LNCaP clone FGC (cell line): ENCODE data around the gene MSRB1.

Source experiments
- DNase-seq: peaks from one replicate; pipeline ENCODE4 v3.0.0-alpha.2; 2011; ENCODE audit warnings: low read depth
- H3K4me3 ChIP-seq: 2 replicates; pipeline ENCODE4 v1.5.1; 2011; ENCODE audit warnings: mild to moderate bottlenecking, low read depth, low read length, control low read depth
- TF ChIP-seq, protein P1 (sequence below): IDR thresholded peaks from 2 replicates; pipeline ENCODE4 v1.5.1; 2012; ENCODE audit warnings: mild to moderate bottlenecking; ENCODE audit not compliant: control insufficient read depth, insufficient read depth; ENCODE audit errors: extremely low read depth

The MSRB1 gene

GRCh38 chr16:1946495-1947368 is 3.7 kb upstream of the MSRB1 start:
- no peak for DNase-seq
- TF ChIP-seq, protein P1, sequence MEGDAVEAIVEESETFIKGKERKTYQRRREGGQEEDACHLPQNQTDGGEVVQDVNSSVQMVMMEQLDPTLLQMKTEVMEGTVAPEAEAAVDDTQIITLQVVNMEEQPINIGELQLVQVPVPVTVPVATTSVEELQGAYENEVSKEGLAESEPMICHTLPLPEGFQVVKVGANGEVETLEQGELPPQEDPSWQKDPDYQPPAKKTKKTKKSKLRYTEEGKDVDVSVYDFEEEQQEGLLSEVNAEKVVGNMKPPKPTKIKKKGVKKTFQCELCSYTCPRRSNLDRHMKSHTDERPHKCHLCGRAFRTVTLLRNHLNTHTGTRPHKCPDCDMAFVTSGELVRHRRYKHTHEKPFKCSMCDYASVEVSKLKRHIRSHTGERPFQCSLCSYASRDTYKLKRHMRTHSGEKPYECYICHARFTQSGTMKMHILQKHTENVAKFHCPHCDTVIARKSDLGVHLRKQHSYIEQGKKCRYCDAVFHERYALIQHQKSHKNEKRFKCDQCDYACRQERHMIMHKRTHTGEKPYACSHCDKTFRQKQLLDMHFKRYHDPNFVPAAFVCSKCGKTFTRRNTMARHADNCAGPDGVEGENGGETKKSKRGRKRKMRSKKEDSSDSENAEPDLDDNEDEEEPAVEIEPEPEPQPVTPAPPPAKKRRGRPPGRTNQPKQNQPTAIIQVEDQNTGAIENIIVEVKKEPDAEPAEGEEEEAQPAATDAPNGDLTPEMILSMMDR, result no peak
- no peak overlapping the region for H3K4me3 ChIP-seq

- DNase-seq, result no peak
- TF ChIP-seq, protein P1, result no peak
These were observed 2.8 kb upstream of the MSRB1 start for GRCh38 chr16:1945559-1946391.

GRCh38 chr16:1944612-1945199 is 1.7 kb upstream of the MSRB1 start:
- DNase-seq, result no peak
- TF ChIP-seq, protein P1, result no peak
- no peak overlapping the region for H3K4me3 ChIP-seq

More at GRCh38 chr16:1945559-1946391, 2.8 kb upstream of the MSRB1 start:
- H3K4me3 ChIP-seq, result no peak overlapping the region

- TF ChIP-seq, protein P1, result no peak
- peak overlapping the region; percentile 94 for H3K4me3 ChIP-seq
- no peak for DNase-seq
These were observed 771 bp downstream of the MSRB1 start for GRCh38 chr16:1942047-1942809.

DNA sequence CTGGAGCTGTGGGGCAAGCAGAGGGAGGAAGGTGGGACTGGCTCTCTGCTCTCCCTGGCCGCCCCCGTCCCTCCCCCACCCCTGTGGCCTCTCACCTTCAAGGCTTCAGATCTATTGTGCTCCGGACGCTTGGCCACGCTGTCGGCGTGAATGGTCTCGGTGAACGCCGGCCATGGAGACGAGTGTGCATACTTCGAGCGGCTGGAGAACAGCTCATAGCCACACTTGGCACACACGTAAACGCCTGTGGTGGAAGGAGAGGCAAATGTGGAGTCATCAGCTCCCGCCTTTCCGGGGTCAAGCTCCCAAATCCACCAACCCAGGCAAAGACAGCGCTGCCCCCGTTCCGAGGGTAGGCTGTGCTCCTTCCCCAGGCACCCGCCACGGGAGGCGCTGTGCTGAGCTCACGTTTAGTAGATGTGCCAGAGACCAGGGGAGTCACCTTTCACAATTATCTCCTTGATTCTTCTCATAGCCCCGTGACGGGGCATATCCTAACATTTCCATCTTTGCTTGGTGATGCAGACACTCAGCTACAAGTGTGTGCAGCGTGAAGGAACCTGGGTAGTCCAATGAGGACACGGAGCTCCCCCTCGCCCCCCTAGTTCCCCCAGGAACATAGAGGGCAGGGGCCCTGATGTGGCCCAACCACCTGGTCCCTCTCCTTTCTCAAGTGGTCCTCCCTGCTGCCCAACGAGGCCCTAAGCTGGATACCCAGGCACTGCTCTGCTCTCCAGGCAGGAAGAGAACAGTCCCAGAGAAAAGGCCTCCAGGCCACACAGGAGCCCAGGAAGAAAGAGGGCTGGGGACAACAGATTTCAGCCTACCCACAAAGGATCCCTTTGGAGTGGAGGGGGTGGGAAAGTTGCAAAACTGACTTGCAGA is 1.6 kb downstream of the MSRB1 start:
- DNase-seq, result no peak
- peak overlapping the region; percentile 94 for H3K4me3 ChIP-seq
- TF ChIP-seq, protein P1, result 0 out of 2 replicates have a peak, but pooled peaks have one; percentile 6
